ENCODE results near the gene CRLF3. TPM values are rescaled to one million over a fixed set of nuclear protein-coding genes. Genes with fewer than 3 reads are reported as not detected.
"Not testable (repeated sequence)": the region's sequence is repeated elsewhere in the genome, so short reads cannot be mapped to it uniquely, and the experiment has no call there.

CRLF3 gene
- polyA plus RNA-seq, 4 donors = 12.3 to 31.9 (median 19.9) TPM

DNA sequence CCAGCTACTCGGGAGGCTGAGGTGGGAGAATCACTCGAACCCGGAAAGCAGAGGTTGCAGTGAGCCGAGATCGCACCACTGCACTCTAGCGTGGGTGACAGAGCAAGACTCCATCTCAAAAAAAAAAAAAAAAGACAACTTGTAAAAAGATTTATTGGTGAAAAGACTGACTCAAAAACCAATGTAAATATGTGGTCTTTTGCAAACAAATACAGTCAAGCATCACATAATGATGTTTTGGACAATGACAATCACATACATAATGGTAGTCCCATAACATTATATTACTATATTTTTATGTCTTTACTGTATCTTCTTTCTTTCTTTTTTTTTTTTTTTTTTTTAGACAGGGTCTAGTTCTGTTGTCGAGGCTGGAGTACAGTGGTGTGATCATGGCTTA is 8.3 kb downstream of the CRLF3 start:
- DNase-seq (ENCODE audit: low read depth in 4 of 4, low spot score in 2 of 4) = no peak

- not testable (repeated sequence) for DNase-seq (ENCODE audit: low read depth in 4 of 4, low spot score in 2 of 4)
Observed at GRCh38 chr17:30814860-30815259, 9.6 kb downstream of the CRLF3 start.

DNA sequence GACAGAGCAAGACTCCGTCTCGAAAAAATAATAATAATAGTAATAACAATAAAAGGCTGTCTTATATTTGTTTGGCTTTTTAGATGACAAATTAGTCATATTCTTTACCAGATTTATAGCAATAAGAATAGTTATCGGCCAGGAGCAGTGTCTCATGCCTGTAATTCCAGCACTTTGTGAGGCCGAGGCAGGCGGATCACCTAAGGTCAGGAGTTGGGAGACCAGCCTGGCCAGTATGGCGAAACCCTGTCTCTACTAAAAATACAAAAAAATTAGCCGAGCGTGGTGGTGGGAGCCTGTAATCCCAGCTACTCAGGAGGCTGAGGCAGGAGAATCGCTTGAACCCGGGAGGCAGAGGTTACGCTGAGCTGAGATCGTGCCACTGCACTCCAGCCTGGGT is 10.3 kb downstream of the CRLF3 start:
- DNase-seq (ENCODE audit: low read depth in 4 of 4, low spot score in 2 of 4) = not testable (repeated sequence)

GRCh38 chr17:30812218-30813177 is 12.0 kb downstream of the CRLF3 start:
- DNase-seq (ENCODE audit: low read depth in 4 of 4, low spot score in 2 of 4) = no peak

- DNase-seq (ENCODE audit: low read depth in 4 of 4, low spot score in 2 of 4) = no peak
Observed at GRCh38 chr17:30809867-30810266, 14.6 kb downstream of the CRLF3 start.

- no peak for DNase-seq (ENCODE audit: low read depth in 4 of 4, low spot score in 2 of 4)
Observed at GRCh38 chr17:30808785-30809286, 15.7 kb downstream of the CRLF3 start.

DNA sequence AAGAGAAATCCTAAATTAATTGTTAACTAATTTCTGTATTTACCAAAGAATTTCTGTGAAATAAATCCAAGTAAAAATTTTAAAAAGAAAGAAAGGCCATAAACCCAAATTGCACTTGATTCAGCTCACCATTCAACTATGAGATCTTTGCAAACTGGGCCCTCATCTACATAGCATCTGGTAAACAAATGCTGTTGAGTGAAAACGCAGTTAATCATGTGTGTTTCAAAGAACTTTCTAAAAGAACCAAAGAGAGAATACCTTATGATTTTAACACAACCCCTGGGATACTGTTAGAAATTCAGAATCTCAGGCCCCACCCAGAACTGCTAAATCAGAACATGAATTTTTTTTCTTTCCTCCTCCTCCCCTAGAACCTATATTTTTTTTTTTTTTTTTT is 16.6 kb downstream of the CRLF3 start:
- DNase-seq (ENCODE audit: low read depth in 4 of 4, low spot score in 2 of 4) = no peak

DNA sequence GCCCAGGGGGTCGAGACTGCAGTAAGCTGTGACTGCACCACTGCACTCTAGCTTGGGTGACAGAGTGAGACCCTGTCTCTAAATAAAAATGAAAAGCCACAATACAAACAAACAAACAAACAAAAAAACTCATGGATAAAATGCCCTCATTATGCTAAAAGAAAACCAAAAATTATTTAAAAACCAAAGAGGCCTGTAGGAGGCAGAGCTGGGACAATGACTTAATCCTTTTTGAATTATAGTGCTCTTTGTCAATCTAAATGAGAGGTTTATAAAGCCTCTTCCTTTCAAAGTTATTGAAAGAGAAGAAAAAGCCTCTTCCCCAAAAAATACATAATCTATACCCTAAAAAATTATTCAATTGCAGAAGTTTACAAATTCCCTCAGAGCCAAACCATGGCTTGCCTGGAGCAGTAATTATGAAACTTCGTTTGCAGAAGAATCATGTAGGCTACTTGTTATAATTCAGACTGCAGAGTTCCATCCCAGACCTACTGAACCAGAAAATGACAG is 18.5 kb downstream of the CRLF3 start:
- DNase-seq (ENCODE audit: low read depth in 4 of 4, low spot score in 2 of 4) = no peak

- DNase-seq (ENCODE audit: low read depth in 4 of 4, low spot score in 2 of 4) = no peak
Observed at GRCh38 chr17:30801671-30802070, 22.8 kb downstream of the CRLF3 start.

DNA sequence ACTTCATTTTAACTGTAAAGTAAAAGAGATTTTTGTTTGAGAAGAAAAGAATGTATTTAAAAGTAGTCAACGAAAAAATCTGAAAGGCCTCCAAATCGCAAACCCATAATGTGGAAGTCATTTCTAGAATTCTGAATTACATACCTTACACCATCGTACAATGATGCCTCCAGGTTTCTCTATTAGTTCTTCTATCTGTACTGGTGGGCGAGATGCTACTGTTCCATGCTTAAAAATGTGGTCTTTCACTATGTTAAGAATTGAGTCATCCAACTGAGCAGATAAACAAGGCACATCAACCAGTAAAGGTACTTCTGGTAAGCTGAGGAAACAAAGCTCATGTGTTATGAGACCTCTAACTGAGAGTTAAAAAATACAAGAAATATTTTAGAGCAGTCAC is 28.5 kb downstream of the CRLF3 start:
- no peak for DNase-seq (ENCODE audit: low read depth in 4 of 4, low spot score in 2 of 4)

- no peak for DNase-seq (ENCODE audit: low read depth in 4 of 4, low spot score in 2 of 4)
Observed at GRCh38 chr17:30794372-30794771, 30.1 kb downstream of the CRLF3 start.

- no peak for DNase-seq (ENCODE audit: low read depth in 4 of 4, low spot score in 2 of 4)
Observed at GRCh38 chr17:30793282-30793977, 31.1 kb downstream of the CRLF3 start.

DNA sequence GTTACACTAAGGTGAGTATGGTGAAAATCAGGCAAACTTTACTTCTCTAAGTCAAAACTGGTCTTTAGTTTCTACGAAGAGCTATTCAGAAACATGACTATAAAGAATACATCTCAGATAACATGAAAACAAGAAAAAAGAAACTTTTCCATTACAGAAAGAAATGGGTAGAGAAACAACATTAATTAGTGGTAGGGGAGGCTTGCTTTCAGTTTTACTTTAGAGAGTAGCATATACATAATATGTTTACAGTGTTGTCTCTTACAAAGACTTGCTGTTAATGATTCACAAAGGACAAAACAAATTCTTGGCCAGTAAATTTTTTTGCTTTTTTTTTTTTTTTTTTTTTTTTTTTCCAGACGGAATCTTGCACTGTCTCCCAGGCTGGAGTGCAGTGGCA is 34.2 kb downstream of the CRLF3 start:
- DNase-seq (ENCODE audit: low read depth in 4 of 4, low spot score in 2 of 4) = no peak

- no peak for DNase-seq (ENCODE audit: low read depth in 4 of 4, low spot score in 2 of 4)
Observed at GRCh38 chr17:30788918-30789317, 35.6 kb downstream of the CRLF3 start.

DNA sequence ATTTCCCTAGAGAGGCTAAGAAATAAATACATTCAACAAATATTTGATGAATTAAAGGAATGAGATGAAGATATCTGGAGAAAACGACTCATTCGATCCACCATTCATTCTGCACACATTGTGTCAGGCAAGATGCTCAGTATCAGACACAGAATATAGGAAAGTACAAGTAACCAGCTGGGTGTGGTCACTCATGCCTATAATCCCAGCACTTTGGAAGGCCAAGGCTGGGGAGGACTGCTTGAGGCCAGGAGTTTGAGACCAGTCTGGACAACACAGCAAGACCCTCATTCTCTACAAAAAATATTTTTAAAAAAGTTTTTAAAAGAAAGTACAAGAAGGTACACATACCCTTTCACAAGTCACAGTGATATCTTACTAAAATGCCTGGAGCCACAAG is 42.3 kb downstream of the CRLF3 start:
- DNase-seq (ENCODE audit: low read depth in 4 of 4, low spot score in 2 of 4) = no peak

DNA sequence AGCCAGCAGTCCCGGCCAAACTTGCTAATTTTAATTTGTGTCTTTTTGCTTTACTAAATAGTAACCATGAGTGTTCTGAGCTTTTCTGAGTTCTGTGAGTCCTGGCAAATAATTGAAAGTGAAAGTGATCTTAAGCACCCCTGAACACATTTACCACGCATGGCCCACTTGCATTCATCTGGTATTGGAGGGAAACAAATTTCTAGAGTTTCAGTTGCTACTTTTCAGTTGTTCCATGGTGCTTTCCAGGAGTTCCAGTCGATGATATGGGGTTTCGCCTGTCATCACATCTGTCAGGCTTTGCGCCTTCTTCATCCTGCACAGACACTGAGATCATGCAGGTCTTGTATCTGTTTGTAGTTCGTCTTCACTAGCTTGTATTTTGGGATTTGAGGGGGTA is 44.1 kb downstream of the CRLF3 start:
- DNase-seq (ENCODE audit: low read depth in 4 of 4, low spot score in 2 of 4) = no peak

DNA sequence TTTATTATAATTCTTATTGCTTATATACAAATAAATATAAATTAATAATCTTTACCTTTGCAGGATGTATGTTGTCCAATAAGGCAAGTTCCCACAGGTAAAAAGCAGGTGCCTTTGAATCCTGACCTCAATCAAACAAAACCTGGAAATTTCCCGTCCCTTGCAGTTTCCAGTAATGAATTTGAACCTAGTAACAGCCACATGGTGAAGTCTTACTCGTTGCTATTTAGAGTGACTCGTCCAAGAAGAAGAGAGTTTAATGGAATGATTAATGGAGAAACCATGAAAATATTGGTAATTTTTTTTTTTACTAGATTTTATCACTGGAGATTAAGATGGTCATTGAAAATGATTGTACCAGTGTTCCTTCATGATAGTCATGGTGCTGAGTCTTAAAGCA is 55.7 kb downstream of the CRLF3 start:
- not testable (repeated sequence) for DNase-seq (ENCODE audit: low read depth in 4 of 4, low spot score in 2 of 4)

DNA sequence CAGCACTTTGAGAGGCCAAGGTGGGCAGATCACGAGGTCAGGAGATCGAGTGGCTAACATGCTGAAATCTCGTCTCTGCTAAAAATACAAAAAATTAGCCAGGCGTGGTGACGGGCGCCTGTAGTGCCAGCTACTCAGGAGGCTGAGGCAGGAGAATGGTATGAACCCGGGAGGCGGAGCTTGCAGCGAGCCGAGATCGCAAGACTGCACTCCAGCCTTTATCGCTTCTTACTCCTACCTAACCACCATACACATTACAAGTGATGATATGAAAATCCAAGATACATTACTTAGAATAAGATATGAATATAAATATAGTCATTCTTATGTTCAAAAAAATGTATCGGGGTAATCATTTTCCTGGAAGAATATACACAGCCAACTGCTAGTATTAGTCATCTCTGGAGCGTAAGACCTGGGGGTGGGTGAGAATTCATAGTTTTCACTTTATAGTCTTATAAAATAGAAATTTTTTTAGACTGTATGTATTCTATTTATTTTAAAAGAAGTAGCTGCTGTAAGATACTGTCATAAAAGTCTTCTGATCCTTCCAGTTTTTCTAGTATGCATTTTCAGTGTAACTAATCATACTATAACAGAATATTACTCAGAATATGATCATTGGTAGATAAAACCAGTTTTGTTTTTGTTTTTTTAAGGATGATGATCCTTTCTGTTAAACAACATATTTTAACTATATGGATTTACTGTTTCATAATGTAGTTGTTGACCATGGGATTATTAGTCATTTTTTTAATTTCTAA is 56.7 kb downstream of the CRLF3 start:
- DNase-seq (ENCODE audit: low read depth in 4 of 4, low spot score in 2 of 4) = not testable (repeated sequence)

GRCh38 chr17:30761060-30761459 is 63.4 kb downstream of the CRLF3 start:
- no peak for DNase-seq (ENCODE audit: low read depth in 4 of 4, low spot score in 2 of 4)

GRCh38 chr17:30753291-30753690 is 71.2 kb downstream of the CRLF3 start:
- DNase-seq (ENCODE audit: low read depth in 4 of 4, low spot score in 2 of 4) = not testable (repeated sequence)

GRCh38 chr17:30750982-30751381 is 73.5 kb downstream of the CRLF3 start:
- DNase-seq (ENCODE audit: low read depth in 4 of 4, low spot score in 2 of 4) = not testable (repeated sequence)
